CD14-positive monocyte (primary cell): Measurements from ENCODE around the gene CTNNA3. TPM values are rescaled to one million over a fixed set of nuclear protein-coding genes. Genes with fewer than 3 reads are reported as not detected.

Experiments used
- DNase-seq, 3 donors: peaks; one replicate each; pipeline ENCODE4 v3.0.0-alpha.2; 2011 to 2022
- H2AFZ ChIP-seq: 2 replicates; pipeline ENCODE4 v1.6.0; 2012; ENCODE audit warnings: mild to moderate bottlenecking, low read depth, low read length, inconsistent platforms; ENCODE audit not compliant: insufficient read depth, poor library complexity, severe bottlenecking
- H3K27ac ChIP-seq, 2 donors: 1 replicate in 1 of 2; 2 replicates in 1 of 2; pipeline ENCODE4 v1.5.1; 2012 to 2013; ENCODE audit warnings: low read length in 2 of 2, control low read depth in 1 of 2, inconsistent platforms in 1 of 2, low read depth in 1 of 2, mild to moderate bottlenecking in 1 of 2
- H3K27me3 ChIP-seq, 2 donors: one replicate each; pipeline versions ENCODE4 v1.6.0 to v1.6.1; 2011 to 2013; ENCODE audit warnings: low read length in 2 of 2; ENCODE audit not compliant: control insufficient read depth in 2 of 2, insufficient read depth in 2 of 2
- H3K36me3 ChIP-seq, 2 donors: replicated peaks in 1 of 2; 1 replicate in 1 of 2; 2 replicates in 1 of 2; pipeline versions ENCODE4 v1.5.1 to v1.6.1; 2012 to 2013; ENCODE audit warnings: low read length in 2 of 2, control low read depth in 1 of 2, inconsistent platforms in 1 of 2, mild to moderate bottlenecking in 1 of 2; ENCODE audit not compliant: insufficient read depth in 2 of 2, control insufficient read depth in 1 of 2
- H3K4me1 ChIP-seq, 2 donors: 1 replicate in 1 of 2; 2 replicates in 1 of 2; pipeline versions ENCODE4 v1.5.1 to v1.6.1; 2012 to 2013; ENCODE audit warnings: low read length in 2 of 2, control low read depth in 1 of 2, inconsistent platforms in 1 of 2, mild to moderate bottlenecking in 1 of 2, moderate library complexity in 1 of 2; ENCODE audit not compliant: insufficient read depth in 2 of 2, control insufficient read depth in 1 of 2
- H3K4me2 ChIP-seq: replicated peaks from 2 replicates; pipeline ENCODE3; 2012; ENCODE audit warnings: low read length, moderate library complexity, mild to moderate bottlenecking; ENCODE audit not compliant: poor library complexity, severe bottlenecking; ENCODE audit errors: extremely low read depth
- H3K4me3 ChIP-seq, 3 experiments: fragments of 200-600 bp in 1 of 3; sonication (generic) in 1 of 3; replicated peaks in 1 of 3; 1 replicate in 2 of 3; 2 replicates in 1 of 3; pipeline ENCODE4 v1.5.1; 2011 to 2013; ENCODE audit warnings: low read length in 3 of 3, mild to moderate bottlenecking in 3 of 3, control low read depth in 2 of 3, low read depth in 2 of 3, inconsistent platforms in 1 of 3, moderate library complexity in 1 of 3
- H3K79me2 ChIP-seq: 2 replicates; pipeline ENCODE4 v1.6.0; 2012; ENCODE audit warnings: mild to moderate bottlenecking, control low read depth, inconsistent platforms, low read length, moderate library complexity; ENCODE audit not compliant: insufficient read depth
- H3K9ac ChIP-seq: 2 replicates; pipeline ENCODE4 v1.6.0; 2017; ENCODE audit warnings: low read length, mild to moderate bottlenecking; ENCODE audit not compliant: insufficient read depth, poor library complexity, severe bottlenecking
- H3K9me3 ChIP-seq, 2 donors: replicated peaks in 1 of 2; 1 replicate in 1 of 2; 2 replicates in 1 of 2; pipeline versions ENCODE4 v1.5.1 to v1.6.1; 2012 to 2013; ENCODE audit warnings: low read length in 2 of 2, control low read depth in 1 of 2; ENCODE audit not compliant: control insufficient read depth in 1 of 2, insufficient read depth in 1 of 2
- H4K20me1 ChIP-seq: 2 replicates; pipeline ENCODE4 v1.6.0; 2012; ENCODE audit warnings: mild to moderate bottlenecking, low read length, control low read depth, moderate library complexity; ENCODE audit not compliant: insufficient read depth
- H3K27ac Mint-ChIP-seq, 7 donors: one replicate each; pipeline ENCODE4 v1.8.0; 2020; ENCODE audit warnings: mild to moderate bottlenecking in 7 of 7, mixed read lengths in 7 of 7, moderate library complexity in 6 of 7, inconsistent platforms in 2 of 7
- H3K27me3 Mint-ChIP-seq, 3 donors: one replicate each; pipeline ENCODE4 v1.8.0; 2021 to 2022; ENCODE audit warnings: low read depth in 3 of 3, mild to moderate bottlenecking in 3 of 3, mixed read lengths in 3 of 3, moderate library complexity in 3 of 3, inconsistent platforms in 1 of 3
- H3K36me3 Mint-ChIP-seq, 2 donors: one replicate each; pipeline ENCODE4 v1.8.0; 2020; ENCODE audit warnings: mixed read lengths in 2 of 2, inconsistent platforms in 1 of 2, mild to moderate bottlenecking in 1 of 2
- H3K4me1 Mint-ChIP-seq: one replicate; pipeline ENCODE4 v1.8.0; 2020; ENCODE audit warnings: mild to moderate bottlenecking, mixed read lengths
- H3K4me3 Mint-ChIP-seq, 2 donors: one replicate each; pipeline ENCODE4 v1.8.0; 2020; ENCODE audit warnings: mild to moderate bottlenecking in 2 of 2, mixed read lengths in 2 of 2, moderate library complexity in 1 of 2
- H3K9me3 Mint-ChIP-seq, 7 donors: one replicate each; pipeline ENCODE4 v1.8.0; 2020 to 2022; ENCODE audit warnings: mixed read lengths in 7 of 7, mild to moderate bottlenecking in 6 of 7, moderate library complexity in 6 of 7, inconsistent platforms in 2 of 7
- WGBS: methylation state at CpG from one replicate; pipeline ENCODE4 v1.1.5; 2013; ENCODE audit warnings: missing lambda C conversion rate; ENCODE audit not compliant: insufficient coverage; 5-methylcytosine and 5-hydroxymethylcytosine counted together
- intact Hi-C, 2 donors: fragments of 100-400 bp; cut with micrococcal nuclease; formaldehyde crosslinking; loops; one replicate each; pipeline versions ENCODE4 v1.15.0 to v1.15.1; 2023
- polyA plus RNA-seq, 3 donors: library from polyadenylated mRNA; depleted of rRNA in 1 of 3; unstranded in 2 of 3; stranded (reverse) in 1 of 3; fragments of 300-500 nt in 2 of 3; fragments of >200 nt in 1 of 3; fragmentation: Illumina TruSeq in 2 of 3; gene quantifications; 1 replicate in 2 of 3; 2 replicates in 1 of 3; pipeline ENCODE4 v1.2.3, GENCODE V29; 2012 to 2021
- TF ChIP-seq, protein P1 (sequence below): fragments of 200-600 bp; IDR thresholded peaks from one replicate; pipeline ENCODE4 v1.8.0; 2022; ENCODE audit warnings: antibody characterized with exemption, mild to moderate bottlenecking

The CTNNA3 gene
- polyA plus RNA-seq, 3 donors = not detected

DNA sequence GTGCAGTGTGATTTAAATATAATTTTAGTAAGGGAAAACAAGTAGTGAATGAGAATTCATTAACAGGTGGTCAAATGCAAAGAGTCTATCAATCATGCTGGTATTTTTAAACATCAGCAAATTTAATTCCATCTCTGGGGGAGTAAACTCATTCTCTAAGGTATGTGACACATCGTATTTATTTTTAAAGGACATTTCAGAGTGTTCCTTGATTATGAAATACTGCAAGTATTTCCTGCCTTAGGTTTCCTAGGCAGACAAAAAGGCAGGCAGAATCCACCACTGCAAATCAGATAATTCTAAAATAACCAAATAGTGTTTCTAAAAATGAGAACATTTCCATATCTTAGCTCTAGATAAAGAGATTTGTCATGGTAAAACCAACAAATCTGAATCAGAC is 576.3 kb downstream of the CTNNA3 start:
- Mint-ChIP-seq H3K36me3 (no peaks in the 10 kb centered on the region), H3K27me3 (no peaks in the 10 kb centered on the region), H3K4me3 (no peak overlapping the region), H3K9me3 (no peaks in the 10 kb centered on the region), H3K27ac (no peak overlapping the region), H3K4me1 (no peaks in the 10 kb centered on the region)
- no CpG with 5 or more reads among the region's 1 CpG for WGBS
- H3K36me3 ChIP-seq = no peaks in the 10 kb centered on the region
- no peak overlapping the region for H2AFZ ChIP-seq
- no peaks in the 10 kb centered on the region for H3K4me1 ChIP-seq
- no peak overlapping the region for H3K27ac ChIP-seq
- DNase-seq = no peak
- H4K20me1 ChIP-seq = no peaks in the 10 kb centered on the region
- H3K9ac ChIP-seq = no peak overlapping the region
- no peak overlapping the region for H3K4me3 ChIP-seq
- intact Hi-C loops = no loop called here
- no peaks in the 10 kb centered on the region for H3K79me2 ChIP-seq
- TF ChIP-seq, protein P1, sequence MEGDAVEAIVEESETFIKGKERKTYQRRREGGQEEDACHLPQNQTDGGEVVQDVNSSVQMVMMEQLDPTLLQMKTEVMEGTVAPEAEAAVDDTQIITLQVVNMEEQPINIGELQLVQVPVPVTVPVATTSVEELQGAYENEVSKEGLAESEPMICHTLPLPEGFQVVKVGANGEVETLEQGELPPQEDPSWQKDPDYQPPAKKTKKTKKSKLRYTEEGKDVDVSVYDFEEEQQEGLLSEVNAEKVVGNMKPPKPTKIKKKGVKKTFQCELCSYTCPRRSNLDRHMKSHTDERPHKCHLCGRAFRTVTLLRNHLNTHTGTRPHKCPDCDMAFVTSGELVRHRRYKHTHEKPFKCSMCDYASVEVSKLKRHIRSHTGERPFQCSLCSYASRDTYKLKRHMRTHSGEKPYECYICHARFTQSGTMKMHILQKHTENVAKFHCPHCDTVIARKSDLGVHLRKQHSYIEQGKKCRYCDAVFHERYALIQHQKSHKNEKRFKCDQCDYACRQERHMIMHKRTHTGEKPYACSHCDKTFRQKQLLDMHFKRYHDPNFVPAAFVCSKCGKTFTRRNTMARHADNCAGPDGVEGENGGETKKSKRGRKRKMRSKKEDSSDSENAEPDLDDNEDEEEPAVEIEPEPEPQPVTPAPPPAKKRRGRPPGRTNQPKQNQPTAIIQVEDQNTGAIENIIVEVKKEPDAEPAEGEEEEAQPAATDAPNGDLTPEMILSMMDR = no peak
- H3K27me3 ChIP-seq = no peaks in the 10 kb centered on the region
- H3K4me2 ChIP-seq = no peak overlapping the region
- no peaks in the 10 kb centered on the region for H3K9me3 ChIP-seq

DNA sequence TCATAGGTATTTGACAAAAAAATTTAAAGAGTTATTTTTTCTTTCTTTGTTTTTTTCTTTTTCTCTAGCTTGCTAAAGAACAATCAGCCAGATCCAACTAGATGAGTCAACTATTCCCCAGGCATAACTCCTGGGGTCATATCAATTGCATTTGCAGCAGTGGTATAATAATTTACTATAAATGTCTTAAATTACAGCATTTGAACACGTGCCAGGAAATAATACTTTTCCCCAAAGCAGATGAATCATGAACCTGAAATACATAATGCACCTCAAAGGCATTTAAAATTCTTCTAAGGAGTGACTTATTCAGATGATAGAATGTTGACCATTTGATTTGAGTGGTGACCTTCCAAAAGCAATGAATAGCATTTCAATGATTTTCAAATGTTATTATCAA is 580.0 kb downstream of the CTNNA3 start:
- no peaks in the 10 kb centered on the region for H3K27me3 Mint-ChIP-seq
- no CpG with 5 or more reads among the region's 1 CpG for WGBS
- no peaks in the 10 kb centered on the region for H3K4me1 Mint-ChIP-seq
- H3K4me3 Mint-ChIP-seq = no peak overlapping the region
- Histone ChIP-seq H3K9ac (no peak overlapping the region), H2AFZ (no peak overlapping the region), H4K20me1 (no peaks in the 10 kb centered on the region), H3K9me3 (no peaks in the 10 kb centered on the region), H3K27ac (no peak overlapping the region), H3K4me3 (no peak overlapping the region), H3K27me3 (no peaks in the 10 kb centered on the region), H3K36me3 (no peaks in the 10 kb centered on the region), H3K79me2 (no peaks in the 10 kb centered on the region), H3K4me1 (no peaks in the 10 kb centered on the region), H3K4me2 (no peak overlapping the region)
- no peaks in the 10 kb centered on the region for H3K36me3 Mint-ChIP-seq
- TF ChIP-seq, protein P1 = no peak
- no peak for DNase-seq
- intact Hi-C loops = no loop called here
- no peaks in the 10 kb centered on the region for H3K9me3 Mint-ChIP-seq
- H3K27ac Mint-ChIP-seq = no peak overlapping the region
